Activated T-cell treated with anti-CD3 and anti-CD28 coated beads, Interleukin-2, amount 50 U/mL, for 72 hours (primary cell): ENCODE measurements around the gene DCHS2. TPM values are rescaled to one million over a fixed set of nuclear protein-coding genes. Genes with fewer than 3 reads are reported as not detected.

Experiments used
- ATAC-seq, 2 donors: fragments of 150-1000 bp; cut with Tn5 transposase; replicated peaks in 1 of 2; 2 replicates each; pipeline ENCODE4 v1.10.0; 2021; ENCODE audit warnings: moderate library complexity in 2 of 2, mild to moderate bottlenecking in 1 of 2
- DNase-seq, 2 donors: peaks; one replicate each; pipeline ENCODE4 v3.0.0; 2021 to 2022; ENCODE audit warnings: mixed read lengths in 1 of 2
- H3K27ac Mint-ChIP-seq: one replicate; pipeline ENCODE4 v1.8.0; 2022; ENCODE audit warnings: mild to moderate bottlenecking, moderate library complexity, mixed read lengths
- H3K27me3 Mint-ChIP-seq: one replicate; pipeline ENCODE4 v1.8.0; 2022; ENCODE audit warnings: low read depth, mixed read lengths
- H3K36me3 Mint-ChIP-seq, 2 donors: one replicate each; pipeline ENCODE4 v1.8.0; 2022; ENCODE audit warnings: mixed read lengths in 2 of 2, mild to moderate bottlenecking in 1 of 2; ENCODE audit not compliant: insufficient read depth in 2 of 2
- H3K4me1 Mint-ChIP-seq: one replicate; pipeline ENCODE4 v1.8.0; 2022; ENCODE audit warnings: low read depth, mixed read lengths
- H3K4me3 Mint-ChIP-seq, 2 donors: one replicate each; pipeline ENCODE4 v1.8.0; 2022; ENCODE audit warnings: mild to moderate bottlenecking in 2 of 2, mixed read lengths in 2 of 2, moderate library complexity in 2 of 2
- H3K9me3 Mint-ChIP-seq, 2 donors: one replicate each; pipeline ENCODE4 v1.8.0; 2022; ENCODE audit warnings: mixed read lengths in 2 of 2
- total RNA-seq, 2 donors: library from RNA; stranded (reverse); gene quantifications; one replicate each; pipeline ENCODE4 v1.2.3, GENCODE V29; 2022

Gene DCHS2
- total RNA-seq, 2 donors from 2014 or later, result not detected

DNA sequence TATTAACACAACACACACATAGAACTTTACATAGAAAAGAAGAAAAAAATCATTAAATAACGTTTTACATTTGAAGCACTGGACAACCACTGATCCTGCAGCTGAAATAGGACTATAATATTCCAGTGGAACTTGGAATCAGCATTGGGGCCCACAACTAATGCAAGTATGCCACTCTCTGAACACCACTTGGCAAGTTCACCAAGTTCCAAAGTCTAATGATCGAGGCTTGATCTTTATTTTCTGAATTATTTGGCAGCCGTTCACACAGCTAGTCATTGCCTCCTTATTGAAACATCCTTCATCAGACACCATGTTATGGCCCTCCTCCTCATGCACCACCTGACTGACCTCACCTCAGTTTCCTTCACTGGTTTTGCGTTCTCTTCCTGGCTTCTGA, 107.6 kb downstream of the DCHS2 start:
- Mint-ChIP-seq H3K27me3 (peaks cover 5% of the 10 kb centered on the region), H3K4me1 (no peaks in the 10 kb centered on the region), H3K36me3 (no peaks in the 10 kb centered on the region), H3K9me3 (peaks cover 0 to 1% of the 10 kb centered on the region in 2 donors), H3K4me3 (no peak overlapping the region), H3K27ac (no peak overlapping the region)
- DNase-seq (no peak), ATAC-seq (no peak)

GRCh38 chr4:154376486-154376885, 115.1 kb downstream of the DCHS2 start:
- no peaks in the 10 kb centered on the region for H3K36me3 Mint-ChIP-seq
- no peak overlapping the region for H3K27ac Mint-ChIP-seq
- peaks cover 16% of the 10 kb centered on the region for H3K27me3 Mint-ChIP-seq
- DNase-seq (no peak), ATAC-seq (no peak)
- H3K4me3 Mint-ChIP-seq, result no peak overlapping the region
- no peaks in the 10 kb centered on the region for H3K4me1 Mint-ChIP-seq
- peaks cover 1 to 2% of the 10 kb centered on the region in 2 donors for H3K9me3 Mint-ChIP-seq

- ATAC-seq, result no peak
- Mint-ChIP-seq H3K27me3 (peaks cover 28% of the 10 kb centered on the region), H3K9me3 (peaks cover 0 to 2% of the 10 kb centered on the region in 2 donors)
Measured at GRCh38 chr4:154368060-154368459, 123.5 kb downstream of the DCHS2 start.

GRCh38 chr4:154367659-154368058, 123.9 kb downstream of the DCHS2 start:
- Mint-ChIP-seq H3K27ac (no peak overlapping the region), H3K4me3 (no peak overlapping the region), H3K27me3 (peaks cover 28% of the 10 kb centered on the region), H3K36me3 (no peaks in the 10 kb centered on the region), H3K9me3 (peaks cover 0 to 2% of the 10 kb centered on the region in 2 donors), H3K4me1 (peaks cover 5% of the 10 kb centered on the region)
- ATAC-seq, result no peak
- DNase-seq, result no peak

More at GRCh38 chr4:154368060-154368459, 123.5 kb downstream of the DCHS2 start:
- Mint-ChIP-seq H3K27ac (no peak overlapping the region), H3K4me1 (peaks cover 5% of the 10 kb centered on the region), H3K4me3 (no peak overlapping the region), H3K36me3 (no peaks in the 10 kb centered on the region)
- no peak for DNase-seq

DNA sequence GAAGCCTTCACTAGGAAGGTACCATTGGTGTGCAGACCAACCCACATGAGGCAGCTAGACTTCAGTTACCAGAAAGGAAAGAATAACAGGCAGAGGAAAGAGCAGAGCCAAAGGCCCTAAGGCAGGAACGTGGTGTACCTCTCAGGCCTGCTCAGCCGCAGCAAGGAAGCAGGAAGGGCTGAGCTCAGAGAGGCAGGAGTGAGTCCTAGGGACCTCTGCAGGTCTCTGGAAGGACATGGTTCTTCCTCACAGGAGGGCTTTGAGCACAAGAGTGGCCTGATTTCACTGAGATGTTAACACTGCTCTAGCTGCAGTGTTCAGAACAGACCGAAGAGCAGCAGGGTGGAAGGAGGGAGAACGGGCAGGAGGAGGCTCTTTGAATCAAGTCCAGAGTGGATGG, 124.6 kb downstream of the DCHS2 start:
- H3K27me3 Mint-ChIP-seq, result peaks cover 21% of the 10 kb centered on the region
- DNase-seq (no peak), ATAC-seq (no peak)
- H3K4me3 Mint-ChIP-seq, result no peak overlapping the region
- H3K4me1 Mint-ChIP-seq, result peaks cover 7% of the 10 kb centered on the region
- no peak overlapping the region for H3K27ac Mint-ChIP-seq
- peaks cover 0 to 2% of the 10 kb centered on the region in 2 donors for H3K9me3 Mint-ChIP-seq
- H3K36me3 Mint-ChIP-seq, result no peaks in the 10 kb centered on the region

- DNase-seq, result no peak
- H3K27me3 Mint-ChIP-seq, result no peaks in the 10 kb centered on the region
- H3K36me3 Mint-ChIP-seq, result no peaks in the 10 kb centered on the region
- no peak for ATAC-seq
- no peak overlapping the region for H3K27ac Mint-ChIP-seq
- H3K9me3 Mint-ChIP-seq, result no peaks in the 10 kb centered on the region
- no peak overlapping the region for H3K4me3 Mint-ChIP-seq
- H3K4me1 Mint-ChIP-seq, result peaks cover 17% of the 10 kb centered on the region
Measured at GRCh38 chr4:154364066-154364845, 127.3 kb downstream of the DCHS2 start.

GRCh38 chr4:154361450-154361849, 130.1 kb downstream of the DCHS2 start:
- ATAC-seq (no peak), DNase-seq (no peak)
- no peaks in the 10 kb centered on the region for H3K9me3 Mint-ChIP-seq
- no peaks in the 10 kb centered on the region for H3K36me3 Mint-ChIP-seq
- peak overlapping the region; percentile 29 for H3K27ac Mint-ChIP-seq
- H3K4me1 Mint-ChIP-seq, result peaks cover 12% of the 10 kb centered on the region
- no peak overlapping the region for H3K4me3 Mint-ChIP-seq
- H3K27me3 Mint-ChIP-seq, result no peaks in the 10 kb centered on the region

DNA sequence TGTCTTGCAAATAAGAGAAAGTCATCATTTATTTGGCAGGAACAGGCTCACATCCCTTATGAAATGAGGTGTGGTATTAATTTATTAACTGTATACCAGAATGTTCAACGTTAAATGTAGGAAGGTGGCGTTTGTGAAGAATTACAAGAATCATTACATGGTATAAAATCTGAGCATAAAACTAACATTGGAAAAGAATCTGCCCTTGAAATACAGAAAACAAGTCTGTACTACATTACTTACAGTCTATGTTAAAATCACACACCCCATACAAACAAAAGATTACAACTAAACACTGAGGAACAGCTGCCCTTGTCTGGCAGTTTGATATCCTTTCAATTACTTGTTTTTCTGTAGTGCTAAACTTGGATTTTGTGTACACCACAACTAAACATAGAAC, 131.1 kb downstream of the DCHS2 start:
- Mint-ChIP-seq H3K4me1 (peaks cover 12% of the 10 kb centered on the region), H3K27me3 (no peaks in the 10 kb centered on the region), H3K27ac (no peak overlapping the region), H3K36me3 (no peaks in the 10 kb centered on the region), H3K4me3 (no peak overlapping the region), H3K9me3 (no peaks in the 10 kb centered on the region)
- DNase-seq, result no peak
- ATAC-seq, result no peak

- no peaks in the 10 kb centered on the region for H3K27me3 Mint-ChIP-seq
- H3K4me1 Mint-ChIP-seq, result no peaks in the 10 kb centered on the region
- H3K4me3 Mint-ChIP-seq, result no peak overlapping the region
- ATAC-seq (no peak), DNase-seq (no peak)
- H3K27ac Mint-ChIP-seq, result no peak overlapping the region
- no peaks in the 10 kb centered on the region for H3K36me3 Mint-ChIP-seq
- H3K9me3 Mint-ChIP-seq, result no peaks in the 10 kb centered on the region
Measured at GRCh38 chr4:154354883-154355282, 136.7 kb downstream of the DCHS2 start.

- no peaks in the 10 kb centered on the region for H3K36me3 Mint-ChIP-seq
- H3K9me3 Mint-ChIP-seq, result no peaks in the 10 kb centered on the region
- ATAC-seq (no peak), DNase-seq (no peak)
- H3K27me3 Mint-ChIP-seq, result peaks cover 4% of the 10 kb centered on the region
- H3K4me3 Mint-ChIP-seq, result no peak overlapping the region
- no peak overlapping the region for H3K27ac Mint-ChIP-seq
- H3K4me1 Mint-ChIP-seq, result no peaks in the 10 kb centered on the region
Measured at GRCh38 chr4:154349829-154350228, 141.8 kb downstream of the DCHS2 start.

GRCh38 chr4:154348657-154349056, 142.9 kb downstream of the DCHS2 start:
- H3K4me1 Mint-ChIP-seq, result no peaks in the 10 kb centered on the region
- H3K27ac Mint-ChIP-seq, result no peak overlapping the region
- peaks cover 7% of the 10 kb centered on the region for H3K27me3 Mint-ChIP-seq
- no peaks in the 10 kb centered on the region for H3K36me3 Mint-ChIP-seq
- ATAC-seq, result no peak
- no peak for DNase-seq
- H3K4me3 Mint-ChIP-seq, result no peak overlapping the region
- H3K9me3 Mint-ChIP-seq, result no peaks in the 10 kb centered on the region

- Mint-ChIP-seq H3K27me3 (peaks cover 10% of the 10 kb centered on the region), H3K9me3 (no peaks in the 10 kb centered on the region), H3K27ac (no peak overlapping the region), H3K4me3 (no peak overlapping the region), H3K4me1 (no peaks in the 10 kb centered on the region), H3K36me3 (no peaks in the 10 kb centered on the region)
- DNase-seq (no peak), ATAC-seq (no peak)
Measured at GRCh38 chr4:154345359-154345758, 146.2 kb downstream of the DCHS2 start.

DNA sequence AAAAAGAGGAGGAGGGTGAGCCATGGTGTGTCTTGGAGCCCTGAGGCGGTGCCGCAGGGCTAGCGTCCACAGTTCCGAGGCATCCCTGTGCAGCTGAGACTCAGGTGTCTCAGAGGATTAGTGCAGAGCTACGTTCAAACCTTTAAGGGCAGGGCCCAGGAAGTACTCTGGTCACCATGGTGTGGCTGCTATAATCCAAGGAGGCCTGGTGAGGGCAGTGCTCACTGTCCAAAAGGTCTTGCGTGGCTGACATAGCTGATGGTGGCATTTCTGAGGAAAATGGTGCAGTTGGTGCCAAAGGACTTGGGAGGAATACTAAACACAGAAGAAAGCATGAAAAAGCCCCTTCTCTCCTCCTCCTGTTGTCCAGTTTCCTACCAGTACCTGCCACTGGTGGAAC, 146.9 kb downstream of the DCHS2 start:
- H3K4me1 Mint-ChIP-seq, result no peaks in the 10 kb centered on the region
- no peaks in the 10 kb centered on the region for H3K9me3 Mint-ChIP-seq
- no peak overlapping the region for H3K27ac Mint-ChIP-seq
- no peak for ATAC-seq
- no peaks in the 10 kb centered on the region for H3K36me3 Mint-ChIP-seq
- no peak overlapping the region for H3K4me3 Mint-ChIP-seq
- DNase-seq, result no peak
- H3K27me3 Mint-ChIP-seq, result peaks cover 10% of the 10 kb centered on the region

- ATAC-seq, result no peak
- no peak for DNase-seq
- Mint-ChIP-seq H3K4me1 (no peaks in the 10 kb centered on the region), H3K36me3 (no peaks in the 10 kb centered on the region), H3K27ac (no peak overlapping the region), H3K9me3 (no peaks in the 10 kb centered on the region), H3K4me3 (no peak overlapping the region), H3K27me3 (peaks cover 10% of the 10 kb centered on the region)
Measured at GRCh38 chr4:154343651-154344050, 147.9 kb downstream of the DCHS2 start.
